Measurements from ENCODE around the gene EFS.
A peak's percentile ranks its signal among the peaks of the same experiment; 100 is the strongest.

Gene EFS

DNA sequence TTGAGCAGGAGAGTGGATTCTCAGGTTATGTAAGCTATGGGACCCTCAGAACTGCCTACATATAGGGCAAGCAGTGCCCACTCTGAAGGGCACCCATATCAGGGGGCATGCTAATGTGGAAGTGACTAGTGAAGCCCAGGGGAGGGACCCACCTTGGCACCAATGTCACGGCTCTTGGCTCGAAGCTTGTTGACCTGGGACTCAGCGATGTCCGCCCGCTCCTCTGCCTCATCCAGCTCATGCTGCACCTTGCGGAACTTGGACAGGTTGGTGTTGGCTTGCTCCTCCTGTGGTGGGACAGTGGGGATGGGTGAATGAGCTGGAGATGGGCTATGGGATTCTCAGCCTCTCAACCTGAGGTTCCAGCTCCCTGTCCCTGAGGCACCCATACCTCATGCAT, 17.3 kb upstream of the EFS start:
- FAIRE-seq (no peak), DNase-seq (ENCODE audit: insufficient read length, low spot score) (no peak)

DNA sequence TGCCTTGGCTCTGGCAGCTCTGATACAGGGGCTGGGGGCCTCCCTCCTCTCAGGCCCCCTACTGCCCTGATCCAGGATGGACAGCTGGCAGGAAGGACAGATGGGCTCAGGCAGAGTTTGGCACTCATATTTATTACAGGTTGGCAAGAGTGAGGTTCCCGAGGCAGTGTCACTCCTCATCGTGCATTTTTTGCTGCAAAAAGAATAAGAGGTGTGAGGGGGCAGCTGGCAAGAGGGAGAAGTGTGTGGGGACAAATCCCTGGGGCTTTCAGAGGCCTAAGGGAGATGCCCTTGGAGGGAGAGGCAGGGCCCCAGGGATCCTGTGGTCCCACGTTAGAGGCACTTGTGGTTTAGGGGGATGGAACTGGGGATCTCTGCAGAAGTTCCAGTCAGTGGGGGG, 16.9 kb upstream of the EFS start:
- DNase-seq (ENCODE audit: insufficient read length, low spot score) (no peak), FAIRE-seq (no peak)
- TF ChIP-seq POLR2AphosphoS5 (IDR thresholded peaks at IDR 0.05; ENCODE audit: low read depth, low read length) (no peak), SPI1 (IDR thresholded peaks at IDR 0.05; ENCODE audit: low read depth, low read length) (no peak), POLR2A (IDR thresholded peaks at IDR 0.05; ENCODE audit: low read depth, low read length) (no peak), TAF1 (IDR thresholded peaks at IDR 0.05; ENCODE audit: low read depth, low read length) (no peak), PAX5 (IDR thresholded peaks at IDR 0.05; ENCODE audit: insufficient read depth, low read length, severe bottlenecking) (no peak), POU2F2 (IDR thresholded peaks at IDR 0.05; ENCODE audit: low read depth, low read length) (no peak)

More for the DNA sequence above, 17.3 kb upstream of the EFS start:
- TF ChIP-seq PAX5 (IDR thresholded peaks at IDR 0.05; ENCODE audit: insufficient read depth, low read length, severe bottlenecking) = no peak
- TF ChIP-seq POU2F2 (IDR thresholded peaks at IDR 0.05; ENCODE audit: low read depth, low read length) = no peak
- no peak for TF ChIP-seq POLR2AphosphoS5 (IDR thresholded peaks at IDR 0.05; ENCODE audit: low read depth, low read length)

DNA sequence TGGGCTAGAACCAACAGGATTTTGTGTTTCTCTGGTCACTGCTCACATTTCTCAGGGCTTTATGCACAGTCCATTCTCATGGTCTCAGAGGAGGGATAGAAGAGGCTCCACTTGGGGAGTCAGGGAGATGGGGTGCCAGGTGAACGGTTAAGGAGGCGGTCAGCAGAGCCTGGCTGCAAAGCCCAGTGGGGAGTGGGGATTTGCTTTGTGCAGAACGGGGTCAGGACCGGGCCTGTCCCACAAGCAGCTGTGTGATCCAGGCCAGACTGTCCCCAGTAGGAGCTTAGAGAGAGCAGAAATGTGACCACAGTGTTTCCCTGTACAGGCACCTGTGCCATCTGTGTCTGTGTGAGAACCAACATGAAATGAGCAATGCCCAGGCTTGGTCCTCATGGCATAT, 16.0 kb upstream of the EFS start:
- no peak for TF ChIP-seq POU2F2 (IDR thresholded peaks at IDR 0.05; ENCODE audit: low read depth, low read length)
- TF ChIP-seq POLR2A (IDR thresholded peaks at IDR 0.05; ENCODE audit: low read depth, low read length) = no peak
- no peak for TF ChIP-seq POLR2AphosphoS5 (IDR thresholded peaks at IDR 0.05; ENCODE audit: low read depth, low read length)
- no peak for TF ChIP-seq PAX5 (IDR thresholded peaks at IDR 0.05; ENCODE audit: insufficient read depth, low read length, severe bottlenecking)
- TF ChIP-seq SPI1 (IDR thresholded peaks at IDR 0.05; ENCODE audit: low read depth, low read length) = no peak
- no peak for TF ChIP-seq TAF1 (IDR thresholded peaks at IDR 0.05; ENCODE audit: low read depth, low read length)

DNA sequence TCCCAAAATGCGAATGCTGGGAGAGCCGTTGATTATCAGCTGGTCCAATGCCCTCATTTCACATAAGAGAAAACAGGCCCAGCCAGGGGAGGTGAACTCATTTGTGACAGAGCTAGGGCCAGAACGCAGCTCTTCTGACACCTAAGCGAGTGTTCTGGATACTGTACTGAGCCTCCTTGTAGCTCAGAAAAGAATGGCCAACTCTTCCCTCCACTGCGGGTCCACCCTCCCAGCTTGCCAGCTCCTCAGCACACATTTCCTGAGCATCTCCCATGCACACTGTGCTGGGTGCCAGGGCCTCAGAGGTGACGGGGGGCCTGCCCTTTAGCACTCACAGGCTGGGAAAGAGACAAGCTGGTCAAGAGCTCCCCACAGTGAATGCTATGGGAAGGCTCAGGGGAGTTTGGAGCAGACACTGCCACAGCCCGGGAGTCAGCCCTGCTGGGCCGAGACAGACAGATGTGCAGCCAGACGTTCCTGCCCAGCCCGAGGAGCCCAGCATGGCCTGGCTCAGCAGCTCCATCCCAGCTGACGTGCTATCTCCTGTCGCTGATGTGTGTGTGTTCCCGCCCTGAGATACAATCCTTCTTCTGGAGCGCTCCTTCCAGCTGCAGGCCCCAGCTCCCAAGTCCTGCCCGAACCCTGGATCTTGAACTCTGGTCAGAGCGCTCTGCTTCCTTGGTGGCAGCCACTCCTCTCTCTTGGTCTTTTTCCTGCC, 15.4 kb upstream of the EFS start:
- no peak for FAIRE-seq

More for the DNA sequence above, 16.0 kb upstream of the EFS start:
- DNase-seq (ENCODE audit: insufficient read length, low spot score) (no peak), FAIRE-seq (no peak)

DNA sequence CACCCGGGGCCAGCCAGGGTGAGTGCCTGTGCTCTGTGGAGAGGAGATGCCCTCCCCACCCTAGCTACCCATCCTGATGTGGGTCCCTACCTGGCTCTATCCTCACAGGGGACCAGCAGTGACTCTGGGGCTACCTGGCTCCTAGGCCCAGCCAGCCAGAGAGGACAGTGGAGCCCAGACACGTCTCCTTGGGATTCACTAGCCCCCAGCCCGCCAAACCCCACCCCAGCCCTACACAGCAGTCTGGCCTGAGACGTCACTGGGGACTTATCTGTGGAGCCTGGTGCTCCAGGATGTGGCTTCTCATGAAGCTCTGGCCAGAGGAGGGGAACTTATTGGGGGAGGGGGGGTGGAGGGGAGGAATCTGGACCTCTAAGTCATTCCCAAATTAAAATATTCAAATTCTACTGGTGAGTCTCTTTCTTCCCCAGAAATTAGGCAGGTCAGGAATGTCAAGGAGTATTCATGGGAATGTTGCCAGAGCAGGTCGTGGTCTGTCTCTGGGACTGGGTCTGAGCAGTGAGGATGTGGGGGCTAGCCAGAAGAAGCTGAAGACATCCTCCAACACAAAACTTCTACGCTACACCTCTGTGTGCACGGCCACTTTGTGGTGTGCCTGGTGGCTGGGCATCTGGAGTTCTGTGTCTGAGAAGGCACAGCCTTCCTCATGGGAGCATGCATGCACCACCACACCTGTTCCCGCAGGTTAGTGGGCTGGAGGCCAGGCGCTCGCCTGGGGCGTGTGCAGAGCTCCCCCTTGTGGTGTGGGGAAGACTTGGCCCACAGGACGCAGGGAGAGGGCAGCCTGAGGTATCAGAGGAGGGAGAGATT, 14.6 kb upstream of the EFS start:
- DNase-seq (ENCODE audit: insufficient read length, low spot score) (peak; percentile 84), FAIRE-seq (peak; percentile 70)
- TF ChIP-seq POLR2A (IDR thresholded peaks at IDR 0.05; ENCODE audit: low read depth, low read length) (no peak), POU2F2 (IDR thresholded peaks at IDR 0.05; ENCODE audit: low read depth, low read length) (no peak), POLR2AphosphoS5 (IDR thresholded peaks at IDR 0.05; ENCODE audit: low read depth, low read length) (no peak), PAX5 (IDR thresholded peaks at IDR 0.05; ENCODE audit: insufficient read depth, low read length, severe bottlenecking) (no peak), TAF1 (IDR thresholded peaks at IDR 0.05; ENCODE audit: low read depth, low read length) (no peak), SPI1 (IDR thresholded peaks at IDR 0.05; ENCODE audit: low read depth, low read length) (no peak)

More for the DNA sequence above, 15.4 kb upstream of the EFS start:
- TF ChIP-seq POLR2AphosphoS5 (IDR thresholded peaks at IDR 0.05; ENCODE audit: low read depth, low read length) (no peak), TAF1 (IDR thresholded peaks at IDR 0.05; ENCODE audit: low read depth, low read length) (no peak), POU2F2 (IDR thresholded peaks at IDR 0.05; ENCODE audit: low read depth, low read length) (no peak), PAX5 (IDR thresholded peaks at IDR 0.05; ENCODE audit: insufficient read depth, low read length, severe bottlenecking) (no peak)
- no peak for DNase-seq (ENCODE audit: insufficient read length, low spot score)

DNA sequence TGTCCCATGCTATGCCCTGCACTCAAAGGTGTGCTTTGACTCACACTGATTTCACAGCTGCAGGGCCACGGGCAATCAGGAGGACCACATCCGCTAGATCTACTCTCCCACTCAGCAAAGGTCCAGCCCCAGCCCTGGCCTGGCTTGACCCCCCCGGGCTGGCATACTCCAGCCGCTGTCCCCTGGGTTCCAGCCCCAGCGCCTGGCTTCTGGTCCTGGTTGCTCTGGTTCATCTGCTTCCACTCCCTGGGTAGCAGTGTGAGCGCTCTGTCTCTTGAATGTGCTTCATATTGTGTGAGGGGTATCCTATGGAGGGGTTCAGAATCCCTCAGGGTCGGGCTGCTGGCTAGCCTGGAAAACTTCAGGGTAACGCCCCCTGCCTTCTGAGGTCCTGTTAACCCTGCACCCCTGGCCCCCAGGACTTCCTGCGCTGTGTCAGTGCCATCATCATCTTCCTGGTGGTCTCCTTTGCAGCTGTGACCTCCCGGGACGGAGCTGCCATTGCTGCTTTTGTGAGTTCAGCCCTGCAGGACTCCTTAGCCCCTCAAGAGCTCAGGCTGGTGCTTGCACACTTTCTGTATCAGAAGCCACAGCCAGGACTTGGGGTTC, 13.7 kb upstream of the EFS start:
- DNase-seq (ENCODE audit: insufficient read length, low spot score) = no peak
- no peak for FAIRE-seq

DNA sequence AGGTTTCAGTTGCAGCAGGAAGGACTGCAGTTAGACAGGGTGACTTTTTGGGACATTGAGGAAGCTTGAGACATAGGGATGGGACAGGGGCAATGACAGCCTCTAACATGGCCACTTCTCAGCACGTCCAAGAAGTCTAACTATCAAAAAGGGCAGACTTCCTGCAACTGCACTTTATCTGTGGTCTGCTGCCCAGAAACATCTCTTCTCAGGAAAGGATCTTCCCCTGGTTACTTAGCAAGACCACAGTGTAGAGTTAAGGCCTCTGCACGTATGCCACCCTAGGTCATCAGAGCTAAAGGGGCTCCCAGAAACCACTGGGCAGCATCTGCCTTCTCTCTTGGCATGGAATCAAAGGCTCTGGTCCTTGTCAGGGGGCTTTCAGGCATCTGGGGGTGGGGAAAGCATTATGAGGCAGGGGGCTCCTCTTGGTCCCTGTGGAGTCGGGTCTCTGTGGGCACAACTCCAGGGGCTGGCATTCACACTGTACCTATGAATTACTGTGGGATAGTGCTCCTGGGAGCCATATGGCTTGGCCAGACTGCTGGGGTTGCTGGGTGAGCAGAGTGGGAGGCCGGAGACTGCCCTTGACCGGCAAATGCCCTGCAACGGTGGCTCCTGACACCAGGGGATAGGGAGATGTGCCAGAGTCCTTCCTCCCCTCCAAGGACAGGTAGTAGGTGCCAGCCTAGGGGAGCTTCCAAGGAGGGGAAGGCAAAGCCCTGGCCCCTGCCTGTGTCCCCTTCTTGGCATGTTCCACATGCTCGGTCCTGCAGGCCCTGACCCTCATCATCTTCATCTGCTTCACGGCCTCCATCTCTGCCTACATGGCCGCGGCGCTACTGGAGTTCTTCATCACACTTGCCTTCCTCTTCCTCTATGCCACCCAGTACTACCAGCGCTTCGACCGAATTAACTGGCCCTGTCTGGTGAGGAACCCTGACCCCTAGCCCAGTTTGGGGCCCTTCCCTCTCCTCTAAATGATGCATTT, 12.9 kb upstream of the EFS start:
- DNase-seq (ENCODE audit: insufficient read length, low spot score) (no peak), FAIRE-seq (no peak)
- TF ChIP-seq POU2F2 (IDR thresholded peaks at IDR 0.05; ENCODE audit: low read depth, low read length) = no peak
- TF ChIP-seq TAF1 (IDR thresholded peaks at IDR 0.05; ENCODE audit: low read depth, low read length) = no peak
- TF ChIP-seq PAX5 (IDR thresholded peaks at IDR 0.05; ENCODE audit: insufficient read depth, low read length, severe bottlenecking) = no peak
- TF ChIP-seq POLR2AphosphoS5 (IDR thresholded peaks at IDR 0.05; ENCODE audit: low read depth, low read length) = no peak
- TF ChIP-seq POLR2A (IDR thresholded peaks at IDR 0.05; ENCODE audit: low read depth, low read length) = no peak
- TF ChIP-seq SPI1 (IDR thresholded peaks at IDR 0.05; ENCODE audit: low read depth, low read length) = no peak

More for the DNA sequence above, 13.7 kb upstream of the EFS start:
- no peak for TF ChIP-seq POU2F2 (IDR thresholded peaks at IDR 0.05; ENCODE audit: low read depth, low read length)
- no peak for TF ChIP-seq TAF1 (IDR thresholded peaks at IDR 0.05; ENCODE audit: low read depth, low read length)
- TF ChIP-seq POLR2A (IDR thresholded peaks at IDR 0.05; ENCODE audit: low read depth, low read length) = no peak
- no peak for TF ChIP-seq POLR2AphosphoS5 (IDR thresholded peaks at IDR 0.05; ENCODE audit: low read depth, low read length)
- TF ChIP-seq PAX5 (IDR thresholded peaks at IDR 0.05; ENCODE audit: insufficient read depth, low read length, severe bottlenecking) = no peak
- TF ChIP-seq SPI1 (IDR thresholded peaks at IDR 0.05; ENCODE audit: low read depth, low read length) = no peak

DNA sequence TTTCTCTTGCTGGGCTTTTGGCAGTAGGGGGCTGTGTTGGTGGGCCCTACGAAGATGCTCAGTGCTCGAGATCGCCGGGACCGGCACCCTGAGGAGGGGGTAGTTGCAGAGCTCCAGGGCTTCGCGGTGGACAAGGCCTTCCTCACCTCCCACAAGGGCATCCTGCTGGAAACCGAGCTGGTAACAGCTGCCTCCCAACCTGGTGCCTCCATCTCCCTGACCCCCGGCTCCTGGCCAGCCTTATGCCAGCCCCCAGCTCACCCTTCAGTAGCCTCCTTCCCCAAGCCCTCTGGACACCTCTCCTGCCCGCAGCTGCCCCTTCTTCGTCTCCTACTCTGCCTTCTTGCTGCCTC, 12.2 kb upstream of the EFS start:
- TF ChIP-seq POU2F2 (IDR thresholded peaks at IDR 0.05; ENCODE audit: low read depth, low read length) (no peak), PAX5 (IDR thresholded peaks at IDR 0.05; ENCODE audit: insufficient read depth, low read length, severe bottlenecking) (no peak), POLR2A (IDR thresholded peaks at IDR 0.05; ENCODE audit: low read depth, low read length) (no peak), TAF1 (IDR thresholded peaks at IDR 0.05; ENCODE audit: low read depth, low read length) (no peak), POLR2AphosphoS5 (IDR thresholded peaks at IDR 0.05; ENCODE audit: low read depth, low read length) (no peak), SPI1 (IDR thresholded peaks at IDR 0.05; ENCODE audit: low read depth, low read length) (no peak)
- FAIRE-seq (no peak), DNase-seq (ENCODE audit: insufficient read length, low spot score) (no peak)
